NCI-H1436 treated with DMSO at 0.1 percent for 48 hours (cell line): Measurements from ENCODE around the gene SEPTIN12.

Experiments
- DNase-seq: peaks from one replicate; lab custom pipeline; 2025; lab: John Stamatoyannopoulos, UW

Gene SEPTIN12

GRCh38 chr16:4787627-4788482 is at the start of gene SEPTIN12:
SEPTIN12 (minus strand) TSS chr16:4788345; CDS start chr16:4787645, 700 bp downstream.
- no peak for DNase-seq

- DNase-seq = no peak
These were observed 48.6 kb upstream of the SEPTIN12 start for GRCh38 chr16:4836727-4837126.

DNA sequence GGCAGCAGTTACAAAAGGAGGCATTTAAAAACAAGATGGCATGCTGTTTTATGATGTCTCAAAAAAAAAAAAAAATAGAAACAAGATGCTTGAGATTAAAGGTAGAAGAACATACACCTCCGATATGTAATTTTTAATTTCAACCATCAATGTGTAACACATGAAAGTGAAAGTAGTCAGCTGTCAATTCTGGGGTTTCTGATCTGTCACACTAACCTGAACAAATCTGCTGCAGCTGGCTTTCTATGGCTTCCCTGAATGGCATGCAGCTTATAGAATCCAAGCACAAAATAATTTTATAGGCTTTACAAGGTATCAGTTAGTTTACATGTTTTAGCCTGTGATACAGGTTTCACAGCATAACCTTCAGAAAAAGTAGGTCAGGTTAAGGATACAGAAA is 45.4 kb upstream of the SEPTIN12 start:
- DNase-seq = no peak

DNA sequence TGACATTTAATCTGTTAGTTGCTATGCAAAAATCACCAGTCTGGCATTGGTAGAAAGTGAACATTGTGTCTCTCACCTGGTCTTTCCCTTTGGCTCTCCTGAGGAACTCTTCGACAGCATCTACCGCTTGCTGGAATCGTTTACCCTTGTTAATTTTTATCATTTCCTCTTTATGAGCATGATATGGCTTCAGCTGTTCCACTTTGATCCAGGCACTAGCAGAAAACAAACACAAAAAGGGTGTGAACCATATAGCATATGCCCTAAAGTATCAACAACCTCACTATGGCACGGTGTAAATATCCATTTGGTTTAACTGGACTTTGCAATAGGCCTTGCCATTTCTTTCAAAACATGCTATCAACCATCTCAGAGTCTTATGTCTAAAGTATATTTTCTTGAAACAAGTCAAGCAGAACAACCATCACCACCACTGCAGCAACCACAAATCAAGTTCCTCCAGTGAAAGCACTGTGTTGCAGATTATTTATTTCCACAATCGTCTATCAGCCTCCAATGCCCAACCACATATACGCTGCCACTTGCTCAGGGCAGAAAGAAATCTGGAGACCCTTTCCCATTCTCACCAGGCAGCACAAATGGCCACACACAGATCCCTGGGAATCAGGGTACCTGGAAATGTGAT is 44.7 kb upstream of the SEPTIN12 start:
- DNase-seq = no peak

DNA sequence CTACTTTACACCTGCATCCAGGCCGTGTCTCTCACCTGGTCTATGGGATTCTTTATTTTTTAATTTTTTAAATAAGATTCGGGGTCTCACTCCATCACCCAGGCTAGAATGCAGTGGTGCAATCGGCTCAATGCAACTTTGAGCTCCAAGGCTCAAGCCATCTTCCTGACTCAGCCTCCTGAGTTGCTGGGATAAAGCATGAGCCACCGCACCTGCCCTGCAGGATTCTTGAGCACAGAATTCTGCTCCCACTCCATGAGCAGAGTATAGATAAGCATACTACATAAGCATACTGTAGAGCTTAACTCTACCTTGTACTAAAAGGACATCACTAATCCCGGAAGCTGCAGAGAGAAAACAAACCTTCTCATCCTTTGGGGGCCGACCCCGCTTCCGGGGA is 43.5 kb upstream of the SEPTIN12 start:
- no peak for DNase-seq

DNA sequence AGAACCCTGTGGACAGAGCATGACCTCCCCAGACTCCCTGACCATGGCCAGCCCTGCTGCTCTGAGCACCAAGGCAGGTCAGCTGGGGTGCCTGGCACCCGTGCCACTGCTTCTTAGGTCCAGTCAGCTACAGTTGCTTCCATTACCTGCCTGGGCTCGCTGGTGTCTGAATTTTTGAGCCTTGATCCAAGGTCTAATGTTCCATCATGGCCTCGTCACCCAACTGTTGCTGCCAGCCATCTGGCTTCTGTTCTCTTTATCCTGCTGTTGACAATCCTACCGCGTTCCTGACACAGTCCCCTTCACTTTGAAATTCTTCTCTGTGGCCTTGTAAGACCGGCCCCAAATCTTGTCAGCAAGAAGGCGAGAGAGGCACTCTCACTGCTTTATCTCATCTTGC is 42.3 kb upstream of the SEPTIN12 start:
- no peak for DNase-seq

DNA sequence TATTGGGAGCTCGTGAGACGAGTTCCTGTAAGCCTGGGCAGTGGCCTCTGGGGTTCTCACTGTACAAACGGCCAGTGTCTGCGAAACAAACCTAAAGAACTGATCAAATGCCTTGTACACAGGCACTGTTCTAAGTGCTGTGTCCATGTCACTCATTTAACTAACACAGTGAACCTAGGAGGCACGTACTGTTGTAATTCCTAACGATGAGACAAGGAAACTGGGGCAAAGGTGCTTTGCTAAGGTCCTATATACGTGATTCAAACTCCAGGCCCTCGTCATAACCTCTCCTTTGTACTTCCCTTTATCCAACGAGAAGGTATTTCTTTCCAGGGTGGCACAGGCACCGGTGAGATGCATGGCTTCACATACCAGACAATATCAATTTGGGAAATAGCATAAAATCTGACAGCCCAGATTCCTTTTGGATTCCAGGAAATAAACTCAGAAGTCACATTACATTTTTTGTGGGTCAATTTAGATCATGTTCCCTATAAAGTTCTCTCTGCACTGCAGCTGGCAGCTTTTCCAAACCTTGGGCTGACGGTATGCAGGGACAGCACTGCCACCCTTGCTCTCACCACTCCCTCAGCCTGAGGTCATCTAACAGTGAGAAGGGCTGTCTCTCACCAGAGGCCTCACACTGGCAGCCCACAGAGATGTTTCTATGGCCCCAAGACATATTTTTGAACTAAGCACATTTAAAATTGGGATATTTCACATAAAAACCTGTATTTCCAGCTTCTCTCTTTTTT is 40.6 kb upstream of the SEPTIN12 start:
- no peak for DNase-seq

DNA sequence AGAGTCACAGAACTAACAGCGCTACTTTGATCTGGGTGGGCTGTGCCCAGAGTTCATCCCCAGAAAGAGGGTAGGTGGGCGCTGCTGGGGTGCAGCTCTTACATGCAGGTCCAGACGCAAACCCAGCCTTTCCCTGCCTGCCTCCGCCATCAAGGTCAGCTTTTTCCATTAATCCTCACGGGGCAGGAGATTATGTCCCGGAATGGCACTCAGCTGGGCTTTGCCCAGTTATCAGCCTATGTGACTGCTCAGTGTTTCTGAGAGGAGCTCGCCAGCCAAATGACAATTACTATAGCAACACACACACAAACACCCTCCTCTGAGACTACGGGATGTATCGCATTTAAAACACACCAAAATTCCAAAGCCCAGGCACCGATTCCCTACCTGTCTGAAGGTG is 38.8 kb upstream of the SEPTIN12 start:
- no peak for DNase-seq

GRCh38 chr16:4826526-4826925 is 38.4 kb upstream of the SEPTIN12 start:
- DNase-seq = no peak

GRCh38 chr16:4825196-4825595 is 37.1 kb upstream of the SEPTIN12 start:
- no peak for DNase-seq

GRCh38 chr16:4820652-4821051 is 32.5 kb upstream of the SEPTIN12 start:
- no peak for DNase-seq

GRCh38 chr16:4814542-4815173 is 26.5 kb upstream of the SEPTIN12 start:
- DNase-seq = no peak

GRCh38 chr16:4814046-4814445 is 25.9 kb upstream of the SEPTIN12 start:
- no peak for DNase-seq

GRCh38 chr16:4813251-4814003 is 25.3 kb upstream of the SEPTIN12 start:
- no peak for DNase-seq

DNA sequence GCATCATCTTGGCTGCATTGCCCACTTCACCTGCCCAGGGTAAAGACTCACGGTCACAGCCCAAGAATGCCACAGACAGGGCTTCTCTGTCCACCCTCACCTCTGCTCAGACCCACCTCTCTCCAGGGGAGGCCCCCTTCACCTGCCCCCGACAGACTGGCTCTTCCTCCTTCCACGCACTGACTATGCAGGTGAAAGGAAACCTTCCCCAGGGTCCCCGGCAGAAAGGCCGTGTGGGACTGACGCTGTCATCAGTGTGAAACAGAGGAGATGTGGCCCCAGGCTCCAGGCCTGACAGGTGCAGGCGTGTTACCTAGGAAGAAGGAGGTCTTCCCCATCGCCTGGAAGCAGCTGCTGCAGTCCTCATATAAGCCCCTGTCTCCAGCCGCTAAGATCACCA is 23.6 kb upstream of the SEPTIN12 start:
- DNase-seq = no peak

GRCh38 chr16:4811242-4811641 is 23.1 kb upstream of the SEPTIN12 start:
- DNase-seq = no peak

- DNase-seq = no peak
These were observed 18.1 kb upstream of the SEPTIN12 start for GRCh38 chr16:4806280-4806679.

DNA sequence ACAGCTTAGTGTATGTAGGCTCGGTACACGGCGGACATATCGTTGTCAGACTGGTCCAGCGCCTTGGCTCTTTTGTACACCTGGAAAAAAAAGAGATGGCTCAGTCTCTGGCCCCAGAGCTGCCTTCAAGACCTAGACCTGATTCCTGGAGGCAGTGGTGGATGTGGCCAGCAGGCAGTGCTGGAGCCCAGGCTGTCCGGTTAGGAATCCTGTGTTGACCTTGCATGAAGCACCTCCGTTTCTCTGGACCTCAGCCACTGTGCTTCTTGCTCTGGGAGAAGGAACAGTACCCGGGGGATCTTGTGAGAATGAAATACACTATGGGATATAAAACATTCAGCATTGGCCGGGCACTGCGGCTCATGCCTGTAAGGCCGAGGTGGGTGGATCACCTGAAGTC is 17.1 kb upstream of the SEPTIN12 start:
- no peak for DNase-seq

DNA sequence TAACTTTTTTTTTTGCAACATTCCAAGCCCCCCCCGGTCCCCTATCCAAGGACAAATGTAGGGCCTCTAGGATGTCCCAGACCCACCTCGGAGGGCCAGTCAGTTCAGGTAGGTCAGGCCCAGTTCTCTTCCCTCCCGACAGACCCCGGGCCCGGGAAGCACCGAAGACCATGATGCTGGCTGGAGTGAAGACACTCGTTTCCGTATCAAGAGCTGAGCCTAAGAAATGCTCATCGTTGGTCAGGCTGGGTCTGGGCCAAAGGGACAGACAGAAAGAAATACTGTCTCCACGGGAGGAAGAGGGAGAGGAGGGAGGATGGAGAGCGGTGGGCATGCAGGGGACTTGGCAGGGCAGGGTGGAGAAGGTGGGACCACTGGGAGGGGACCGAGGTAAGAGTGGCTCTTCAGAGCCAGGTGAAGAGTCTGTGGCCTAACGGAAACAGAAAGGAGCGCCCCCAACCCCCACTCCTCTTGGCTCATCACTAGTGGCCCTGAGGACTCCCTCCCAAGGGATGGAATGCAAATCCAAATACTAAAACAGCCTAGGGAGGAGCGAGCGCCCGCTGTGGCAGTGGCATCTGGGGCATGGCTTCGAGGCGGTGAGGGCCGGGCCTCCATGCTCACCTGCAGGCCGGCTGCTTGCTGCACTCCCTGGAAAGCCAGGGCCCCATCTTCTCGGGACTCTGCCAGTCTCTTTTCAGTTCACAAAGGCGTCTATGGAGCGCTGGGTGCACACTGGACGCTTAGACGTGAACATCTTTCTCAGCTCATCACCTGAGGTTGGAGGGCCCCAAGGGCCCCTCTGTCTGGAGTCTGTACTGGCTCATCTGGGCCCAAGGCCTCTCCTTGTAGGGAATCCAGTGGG is 16.0 kb upstream of the SEPTIN12 start:
- DNase-seq = no peak

GRCh38 chr16:4803401-4803844 is 15.3 kb upstream of the SEPTIN12 start:
- DNase-seq = no peak
